HG03045 (cell line): Measurements from ENCODE around the gene MON2.

Experiments
- ATAC-seq: cut with Tn5 transposase; IDR thresholded peaks from one replicate; pipeline ENCODE4 v1.9.1; 2021; ENCODE audit warnings: mild to moderate bottlenecking, moderate library complexity; ENCODE audit not compliant: unreplicated experiment

MON2 gene

DNA sequence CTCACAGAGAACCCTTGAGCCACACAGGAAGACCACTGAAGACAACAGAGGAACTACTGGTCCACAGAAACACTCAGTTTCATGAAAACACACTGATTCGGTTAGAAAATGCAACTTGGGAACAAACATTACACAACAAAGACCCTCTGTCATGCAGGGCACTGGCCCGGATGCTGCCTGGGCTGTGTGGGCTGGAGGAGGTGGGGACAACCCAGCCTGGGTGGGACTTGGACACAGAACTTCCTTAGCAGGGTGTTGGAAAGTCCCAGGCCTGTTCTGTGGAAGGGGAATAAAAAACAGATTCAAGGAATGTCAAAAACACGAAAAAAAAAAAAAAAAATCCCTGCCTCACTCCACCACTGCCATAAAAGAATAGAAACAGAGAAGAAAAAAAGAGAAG, 181.0 kb downstream of the MON2 start:
- no peak for ATAC-seq

DNA sequence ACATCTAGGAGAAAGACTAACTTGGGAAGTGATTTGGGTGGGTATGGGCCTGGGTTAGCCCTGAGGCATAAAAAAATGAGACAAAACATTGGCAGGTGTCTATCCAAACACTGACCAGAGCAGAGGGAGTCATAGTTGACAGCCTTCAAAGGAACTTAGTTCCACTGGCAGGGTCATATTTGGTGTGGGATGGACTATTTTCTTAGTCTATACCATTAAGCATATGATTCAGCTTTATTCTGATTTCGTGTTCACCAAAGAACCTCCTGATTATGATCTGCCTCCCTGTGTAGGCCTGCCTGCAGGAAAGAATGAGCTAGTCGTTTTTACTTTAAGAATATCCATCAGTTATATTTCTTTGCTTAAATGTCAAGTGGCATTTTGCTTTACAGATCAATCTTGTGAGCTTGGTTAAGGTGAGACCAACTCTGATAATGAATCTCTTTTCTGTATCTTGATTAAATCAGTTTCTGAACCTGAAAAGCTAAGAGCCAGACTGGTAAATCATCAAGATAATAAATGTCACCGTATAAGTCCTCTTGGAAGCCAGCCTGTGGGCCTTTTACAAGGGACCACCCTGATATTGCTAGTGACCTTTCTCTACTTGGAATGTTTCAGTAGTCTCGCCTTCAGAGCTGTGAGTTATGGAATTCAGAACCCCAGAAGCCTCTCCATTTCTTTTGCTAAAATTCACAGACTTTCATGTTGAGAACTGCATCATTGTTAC, 182.9 kb downstream of the MON2 start:
- no peak for ATAC-seq
